Measurements from ENCODE around the gene BIRC6.

DNA sequence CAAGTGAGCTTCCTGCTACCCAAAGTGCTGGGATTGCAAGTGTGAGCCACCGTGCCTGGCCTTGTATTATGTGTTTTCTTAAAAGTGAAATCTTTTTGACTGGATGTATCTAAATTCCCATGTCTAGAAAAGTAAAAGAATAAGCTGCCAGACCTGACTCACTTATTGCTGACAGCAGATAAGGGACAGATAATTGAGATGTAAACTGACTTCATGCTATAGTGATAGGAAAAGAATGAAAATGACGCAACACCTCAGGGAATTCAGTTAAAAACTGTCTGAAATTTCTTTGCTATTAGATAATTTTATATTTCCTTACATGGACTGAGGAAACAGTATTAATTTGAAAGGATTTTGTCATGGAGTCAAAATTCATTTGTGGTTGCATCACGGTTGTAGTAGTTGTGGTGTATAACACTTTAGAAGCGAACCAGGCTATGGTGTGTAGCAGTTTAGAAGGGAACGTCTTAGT is 290.4 kb downstream of the BIRC6 start:
- TF ChIP-seq FOXP2 (optimal IDR thresholded peaks at IDR 0.05; ENCODE audit: borderline replicate concordance, extremely low read depth, extremely low read length, insufficient read depth) (no peak), TAF1 (IDR thresholded peaks at IDR 0.05; ENCODE audit: borderline replicate concordance, insufficient read depth, low read length) (no peak)
